ENCODE results near the gene OTOP2. TPM values are rescaled to one million over a fixed set of nuclear protein-coding genes. Genes with fewer than 3 reads are reported as not detected.
A peak's percentile ranks its signal among the peaks of the same experiment; 100 is the strongest.

The OTOP2 gene
- total and polyA plus RNA-seq, 5 donors from 2014 or later, result not detected

DNA sequence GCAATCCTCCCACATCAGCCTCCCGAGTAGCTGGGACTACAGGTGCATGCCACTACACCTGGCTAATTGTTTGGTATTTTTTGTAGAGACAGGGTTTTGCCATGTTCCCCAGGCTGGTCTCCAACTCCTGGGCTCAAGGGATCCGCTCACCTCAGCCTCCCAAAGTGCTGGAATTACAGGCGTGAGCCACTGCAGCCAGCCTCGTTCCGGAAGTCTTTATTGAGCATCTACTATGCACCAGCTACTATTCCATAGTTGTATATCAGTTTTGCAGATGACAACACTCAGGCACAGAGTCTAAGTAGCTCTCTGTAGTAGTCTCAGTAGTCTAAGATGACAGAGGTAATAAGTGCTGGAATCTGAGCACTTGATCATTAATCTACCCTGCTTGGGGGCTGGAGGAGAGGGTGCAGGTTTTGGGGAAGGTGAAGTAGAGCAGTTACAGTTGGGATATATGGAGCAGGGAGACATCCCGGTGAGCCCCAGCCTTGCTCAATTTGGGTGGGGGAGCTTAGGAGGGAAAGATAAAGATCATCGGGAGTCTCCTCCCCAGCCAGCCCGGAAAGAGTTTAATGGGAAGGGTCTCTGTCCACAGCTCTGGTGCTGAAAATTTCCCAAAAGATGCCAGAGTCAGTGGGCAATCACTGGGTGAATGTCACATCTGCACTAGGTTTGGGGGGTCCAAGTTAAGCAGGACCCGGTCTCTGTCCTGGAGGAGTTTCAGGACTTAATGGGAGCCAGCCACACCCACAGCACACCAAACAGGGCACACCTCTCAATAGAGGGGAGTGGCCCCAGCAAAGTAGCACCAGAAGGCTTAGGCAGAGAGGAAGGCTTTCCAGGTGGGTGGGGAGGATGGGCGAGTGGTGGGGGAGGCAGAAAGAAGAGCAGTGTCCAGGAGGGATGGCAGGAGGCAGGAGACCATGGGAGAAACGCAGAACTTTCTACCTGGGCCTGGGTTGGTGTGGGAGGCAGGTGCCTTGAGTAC, 13.3 kb downstream of the OTOP2 start:
- Mint-ChIP-seq H3K27me3 (peaks cover 66% of the 10 kb centered on the region), H3K4me3 (no peak overlapping the region), H3K36me3 (no peaks in the 10 kb centered on the region), H3K27ac (no peak overlapping the region), H3K4me1 (no peaks in the 10 kb centered on the region), H3K9me3 (peaks cover 0 to 1% (median 0%) of the 10 kb centered on the region in 7 donors)
- DNase-seq (no peak), ATAC-seq (ENCODE audit: low read depth in 2 of 2) (no peak)
- Histone ChIP-seq H3K36me3 (ENCODE audit: control insufficient read depth, insufficient read depth, low read length) (no peaks in the 10 kb centered on the region), H3K27ac (ENCODE audit: insufficient read depth, low read length, poor library complexity, severe bottlenecking) (no peak overlapping the region), H3K4me3 (ENCODE audit: low read depth, low read length) (no peak overlapping the region), H3K9me3 (ENCODE audit: control insufficient read depth in 2 of 2, low read length in 2 of 2) (no peaks in the 10 kb centered on the region), H3K27me3 (ENCODE audit: control insufficient read depth, insufficient read depth, low read length) (peaks cover 17% of the 10 kb centered on the region), H3K4me1 (ENCODE audit: control insufficient read depth, insufficient read depth, low read length, poor library complexity, severe bottlenecking) (peaks cover 4% of the 10 kb centered on the region)

DNA sequence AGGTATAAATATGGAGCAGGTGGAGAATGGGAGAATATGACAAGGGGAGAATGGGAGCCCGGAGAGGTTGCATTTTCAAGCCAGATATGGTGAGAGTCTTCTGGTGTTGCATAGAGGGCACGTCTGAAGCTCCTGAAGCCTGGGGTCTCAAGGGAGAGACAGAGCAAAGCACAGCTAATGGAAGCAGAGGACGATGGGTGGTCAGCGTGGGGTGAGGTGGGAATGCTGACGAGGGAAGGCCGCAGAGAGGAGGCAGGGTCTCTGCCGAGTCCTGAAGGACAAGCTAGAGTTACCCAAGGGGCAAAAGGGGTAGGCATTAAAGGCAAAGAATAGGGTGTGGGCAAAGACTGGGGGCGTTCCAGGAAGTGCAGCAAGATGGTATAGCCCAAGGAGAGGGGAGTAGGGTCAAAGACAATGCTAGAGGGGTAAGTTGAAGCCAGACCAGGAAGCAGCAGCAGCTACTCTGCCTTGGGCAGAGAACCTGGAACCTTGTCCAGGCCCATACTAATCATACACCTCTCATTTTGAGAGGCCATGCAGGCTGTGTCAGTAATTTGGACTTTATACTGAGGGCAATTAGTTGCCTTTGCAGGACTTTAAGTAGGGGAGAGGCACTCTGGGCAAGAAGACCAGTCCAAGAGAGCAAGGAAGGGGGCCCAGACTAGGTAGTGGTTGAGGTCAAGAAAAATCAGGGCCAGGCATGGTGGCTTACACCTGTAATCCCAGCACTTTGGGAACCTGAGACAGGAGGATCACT, 14.3 kb downstream of the OTOP2 start:
- Histone ChIP-seq H3K4me1 (ENCODE audit: control insufficient read depth, insufficient read depth, low read length, poor library complexity, severe bottlenecking) (peaks cover 4% of the 10 kb centered on the region), H3K27me3 (ENCODE audit: control insufficient read depth, insufficient read depth, low read length) (peaks cover 17% of the 10 kb centered on the region), H3K9me3 (ENCODE audit: control insufficient read depth in 2 of 2, low read length in 2 of 2) (no peaks in the 10 kb centered on the region), H3K36me3 (ENCODE audit: control insufficient read depth, insufficient read depth, low read length) (no peaks in the 10 kb centered on the region), H3K27ac (ENCODE audit: insufficient read depth, low read length, poor library complexity, severe bottlenecking) (no peak overlapping the region), H3K4me3 (ENCODE audit: low read depth, low read length) (no peak overlapping the region)
- ATAC-seq (ENCODE audit: low read depth in 2 of 2) (no peak), DNase-seq (no peak)
- peaks cover 60% of the 10 kb centered on the region for H3K27me3 Mint-ChIP-seq
- no peaks in the 10 kb centered on the region for H3K36me3 Mint-ChIP-seq
- no peak overlapping the region for H3K4me3 Mint-ChIP-seq
- peaks cover 0 to 1% (median 0%) of the 10 kb centered on the region in 7 donors for H3K9me3 Mint-ChIP-seq
- H3K27ac Mint-ChIP-seq, result peak overlapping the region in 1 of 3 donors; percentile 8
- no peaks in the 10 kb centered on the region for H3K4me1 Mint-ChIP-seq

DNA sequence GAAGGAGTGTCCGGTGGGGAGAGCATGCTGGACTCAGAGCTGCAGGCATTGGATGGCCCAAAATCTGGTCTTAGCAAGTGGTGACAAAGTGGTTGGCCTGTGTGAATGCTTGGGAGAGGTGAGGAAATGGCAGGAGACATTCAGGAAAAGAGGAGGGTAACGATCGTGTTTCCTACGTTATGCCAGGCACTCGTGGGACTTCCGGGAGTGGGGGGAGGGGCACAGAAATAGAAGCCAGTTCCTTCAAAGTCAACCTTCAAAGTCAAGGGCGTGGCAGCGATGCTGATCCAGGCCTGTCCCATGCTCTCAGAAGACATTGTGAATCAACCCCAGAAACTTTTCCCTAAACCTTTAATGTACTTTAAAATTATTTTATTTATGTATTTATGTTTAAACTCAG, 15.5 kb downstream of the OTOP2 start:
- H3K4me3 ChIP-seq (ENCODE audit: low read depth, low read length), result no peak overlapping the region
- H3K36me3 ChIP-seq (ENCODE audit: control insufficient read depth, insufficient read depth, low read length), result no peaks in the 10 kb centered on the region
- DNase-seq, result no peak
- H3K9me3 Mint-ChIP-seq, result peaks cover 0 to 1% (median 0%) of the 10 kb centered on the region in 7 donors
- peaks cover 4% of the 10 kb centered on the region for H3K4me1 ChIP-seq (ENCODE audit: control insufficient read depth, insufficient read depth, low read length, poor library complexity, severe bottlenecking)
- H3K9me3 ChIP-seq (ENCODE audit: control insufficient read depth in 2 of 2, low read length in 2 of 2), result no peaks in the 10 kb centered on the region
- ATAC-seq (ENCODE audit: low read depth in 2 of 2), result no peak
- H3K27ac Mint-ChIP-seq, result no peak overlapping the region
- no peaks in the 10 kb centered on the region for H3K36me3 Mint-ChIP-seq
- peaks cover 17% of the 10 kb centered on the region for H3K27me3 ChIP-seq (ENCODE audit: control insufficient read depth, insufficient read depth, low read length)
- no peak overlapping the region for H3K27ac ChIP-seq (ENCODE audit: insufficient read depth, low read length, poor library complexity, severe bottlenecking)
- peaks cover 56% of the 10 kb centered on the region for H3K27me3 Mint-ChIP-seq
- H3K4me1 Mint-ChIP-seq, result no peaks in the 10 kb centered on the region
- H3K4me3 Mint-ChIP-seq, result no peak overlapping the region

DNA sequence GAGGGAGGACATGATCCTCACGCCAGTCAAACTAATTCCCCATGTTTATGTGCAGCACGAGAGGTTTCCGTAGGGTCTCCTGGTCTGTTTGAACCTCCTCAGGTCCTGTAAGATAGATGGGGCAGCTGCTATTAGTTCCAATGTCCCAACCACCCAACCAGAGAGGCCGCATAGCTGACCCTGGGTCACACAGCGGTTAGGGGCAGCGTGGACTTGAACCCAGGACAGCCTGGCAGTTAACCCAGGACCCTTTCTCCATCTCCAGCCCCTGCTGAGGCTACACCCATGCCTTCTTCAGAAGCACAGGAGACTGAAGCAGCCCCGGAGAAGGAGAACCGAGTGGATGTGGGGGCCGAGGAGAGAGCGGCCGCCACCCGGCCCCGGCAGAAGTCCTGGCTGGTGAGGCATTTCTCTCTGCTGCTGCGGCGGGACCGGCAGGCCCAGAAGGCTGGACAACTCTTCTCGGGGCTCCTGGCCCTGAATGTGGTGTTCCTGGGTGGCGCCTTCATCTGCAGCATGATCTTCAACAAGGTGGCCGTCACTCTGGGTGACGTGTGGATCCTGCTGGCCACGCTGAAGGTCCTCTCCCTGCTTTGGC, 17.2 kb downstream of the OTOP2 start:
- ATAC-seq (ENCODE audit: low read depth in 2 of 2), result no peak
- no peak overlapping the region for H3K4me3 Mint-ChIP-seq
- Histone ChIP-seq H3K4me1 (ENCODE audit: control insufficient read depth, insufficient read depth, low read length, poor library complexity, severe bottlenecking) (no peaks in the 10 kb centered on the region), H3K36me3 (ENCODE audit: control insufficient read depth, insufficient read depth, low read length) (no peaks in the 10 kb centered on the region), H3K4me3 (ENCODE audit: low read depth, low read length) (no peak overlapping the region), H3K9me3 (ENCODE audit: control insufficient read depth in 2 of 2, low read length in 2 of 2) (no peaks in the 10 kb centered on the region), H3K27ac (ENCODE audit: insufficient read depth, low read length, poor library complexity, severe bottlenecking) (no peak overlapping the region), H3K27me3 (ENCODE audit: control insufficient read depth, insufficient read depth, low read length) (peaks cover 17% of the 10 kb centered on the region)
- no peaks in the 10 kb centered on the region for H3K4me1 Mint-ChIP-seq
- peaks cover 59% of the 10 kb centered on the region for H3K27me3 Mint-ChIP-seq
- no peak for DNase-seq
- H3K27ac Mint-ChIP-seq, result no peak overlapping the region
- peaks cover 0 to 1% (median 0%) of the 10 kb centered on the region in 7 donors for H3K9me3 Mint-ChIP-seq
- H3K36me3 Mint-ChIP-seq, result no peaks in the 10 kb centered on the region

DNA sequence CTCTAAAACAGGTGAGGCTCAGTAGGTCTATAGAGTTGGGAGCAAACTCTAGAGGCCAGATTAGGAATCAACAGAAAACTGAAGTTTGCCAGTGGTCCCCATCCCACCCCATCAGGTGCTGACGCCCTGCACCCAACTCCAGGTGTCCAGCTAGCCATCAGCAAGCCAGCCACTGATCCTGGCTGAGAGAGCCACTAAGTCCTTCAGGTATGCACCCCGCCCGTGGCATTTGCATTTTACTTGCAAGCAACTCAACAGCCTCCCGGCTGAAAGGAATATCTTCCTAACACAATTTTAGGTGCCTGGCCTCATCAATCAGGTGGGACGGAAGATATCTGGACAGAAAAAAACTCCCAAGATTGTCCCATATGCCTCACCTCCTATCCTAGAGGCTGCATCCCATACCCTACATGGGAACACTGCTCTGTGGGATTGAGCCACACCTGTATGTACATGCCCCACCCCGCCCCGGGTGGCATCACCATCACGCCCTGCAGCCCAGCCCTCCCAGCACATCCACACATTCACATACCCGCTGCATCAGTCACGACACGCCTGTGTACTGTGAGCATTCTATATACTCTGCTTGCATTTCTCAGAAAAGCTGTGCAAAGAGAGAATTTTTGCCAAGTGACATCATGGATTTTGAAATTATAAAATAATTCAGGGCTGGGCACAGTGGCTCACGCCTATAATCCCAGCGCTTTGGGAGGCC, 19.9 kb downstream of the OTOP2 start:
- no peaks in the 10 kb centered on the region for H3K9me3 ChIP-seq (ENCODE audit: control insufficient read depth in 2 of 2, low read length in 2 of 2)
- Mint-ChIP-seq H3K36me3 (no peaks in the 10 kb centered on the region), H3K4me3 (no peak overlapping the region), H3K27me3 (peaks cover 33% of the 10 kb centered on the region), H3K27ac (peak overlapping the region in 1 of 3 donors; percentile 69), H3K4me1 (no peaks in the 10 kb centered on the region), H3K9me3 (no peaks in the 10 kb centered on the region)
- no peaks in the 10 kb centered on the region for H3K36me3 ChIP-seq (ENCODE audit: control insufficient read depth, insufficient read depth, low read length)
- no peak for DNase-seq
- H3K27me3 ChIP-seq (ENCODE audit: control insufficient read depth, insufficient read depth, low read length), result peaks cover 4% of the 10 kb centered on the region
- no peak overlapping the region for H3K27ac ChIP-seq (ENCODE audit: insufficient read depth, low read length, poor library complexity, severe bottlenecking)
- ATAC-seq (ENCODE audit: low read depth in 2 of 2), result no peak
- H3K4me1 ChIP-seq (ENCODE audit: control insufficient read depth, insufficient read depth, low read length, poor library complexity, severe bottlenecking), result no peaks in the 10 kb centered on the region
- no peak overlapping the region for H3K4me3 ChIP-seq (ENCODE audit: low read depth, low read length)

DNA sequence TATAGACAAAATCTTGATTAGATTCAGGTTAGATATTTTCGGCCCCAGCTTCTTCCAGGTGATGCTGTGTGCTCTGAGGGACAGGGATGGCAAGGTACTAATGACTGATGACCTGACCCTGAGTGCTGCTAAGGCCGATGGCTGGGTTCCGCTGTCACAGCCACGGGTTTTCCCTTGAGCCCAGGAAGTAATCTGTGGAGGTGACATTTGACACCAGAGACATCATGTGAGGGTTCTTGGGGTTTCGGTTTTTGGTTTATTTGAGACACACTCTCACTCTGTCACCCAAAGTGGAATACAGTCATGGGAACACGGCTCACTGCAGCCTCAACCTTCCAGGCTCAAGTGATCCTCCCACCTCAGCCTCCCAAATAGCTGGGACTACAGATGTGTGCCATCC, 21.5 kb downstream of the OTOP2 start:
- Mint-ChIP-seq H3K36me3 (no peaks in the 10 kb centered on the region), H3K4me1 (no peaks in the 10 kb centered on the region), H3K4me3 (no peak overlapping the region), H3K27ac (no peak overlapping the region), H3K27me3 (peaks cover 26% of the 10 kb centered on the region), H3K9me3 (no peaks in the 10 kb centered on the region)
- Histone ChIP-seq H3K9me3 (ENCODE audit: control insufficient read depth in 2 of 2, low read length in 2 of 2) (no peaks in the 10 kb centered on the region), H3K27ac (ENCODE audit: insufficient read depth, low read length, poor library complexity, severe bottlenecking) (no peak overlapping the region), H3K4me3 (ENCODE audit: low read depth, low read length) (no peak overlapping the region), H3K36me3 (ENCODE audit: control insufficient read depth, insufficient read depth, low read length) (no peaks in the 10 kb centered on the region), H3K27me3 (ENCODE audit: control insufficient read depth, insufficient read depth, low read length) (peaks cover 2% of the 10 kb centered on the region), H3K4me1 (ENCODE audit: control insufficient read depth, insufficient read depth, low read length, poor library complexity, severe bottlenecking) (no peaks in the 10 kb centered on the region)
- no peak for ATAC-seq (ENCODE audit: low read depth in 2 of 2)
- DNase-seq, result no peak

DNA sequence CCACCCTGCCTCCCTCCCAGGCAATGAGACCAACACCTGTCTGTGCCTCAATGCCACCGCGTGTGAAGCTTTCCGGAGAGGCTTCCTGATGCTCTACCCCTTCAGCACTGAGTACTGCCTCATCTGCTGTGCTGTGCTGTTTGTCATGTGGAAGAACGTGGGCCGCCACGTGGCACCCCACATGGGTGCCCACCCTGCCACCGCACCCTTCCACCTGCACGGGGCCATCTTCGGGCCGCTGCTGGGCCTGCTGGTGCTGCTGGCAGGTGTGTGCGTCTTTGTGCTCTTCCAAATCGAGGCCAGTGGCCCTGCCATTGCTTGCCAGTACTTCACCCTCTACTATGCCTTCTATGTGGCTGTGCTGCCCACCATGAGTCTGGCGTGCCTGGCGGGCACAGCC, 22.6 kb downstream of the OTOP2 start:
- Histone ChIP-seq H3K27ac (ENCODE audit: insufficient read depth, low read length, poor library complexity, severe bottlenecking) (no peak overlapping the region), H3K27me3 (ENCODE audit: control insufficient read depth, insufficient read depth, low read length) (peaks cover 2% of the 10 kb centered on the region), H3K36me3 (ENCODE audit: control insufficient read depth, insufficient read depth, low read length) (no peaks in the 10 kb centered on the region), H3K4me3 (ENCODE audit: low read depth, low read length) (no peak overlapping the region), H3K4me1 (ENCODE audit: control insufficient read depth, insufficient read depth, low read length, poor library complexity, severe bottlenecking) (no peaks in the 10 kb centered on the region), H3K9me3 (ENCODE audit: control insufficient read depth in 2 of 2, low read length in 2 of 2) (no peaks in the 10 kb centered on the region)
- H3K4me1 Mint-ChIP-seq, result no peaks in the 10 kb centered on the region
- H3K27me3 Mint-ChIP-seq, result peaks cover 22% of the 10 kb centered on the region
- DNase-seq, result no peak
- no peak overlapping the region for H3K4me3 Mint-ChIP-seq
- ATAC-seq (ENCODE audit: low read depth in 2 of 2), result no peak
- H3K9me3 Mint-ChIP-seq, result no peaks in the 10 kb centered on the region
- no peaks in the 10 kb centered on the region for H3K36me3 Mint-ChIP-seq
- H3K27ac Mint-ChIP-seq, result no peak overlapping the region

Measured in CD4-positive, CD25-positive, alpha-beta regulatory T cell (primary cell).